Lung (tissue), 12 donors: ENCODE results near the gene JSRP1. TPM values are rescaled to one million over a fixed set of nuclear protein-coding genes. Genes with fewer than 3 reads are reported as not detected.

Experiments
- ATAC-seq: fragments of 200-7000 bp; cut with Tn5 transposase; one replicate; pipeline ENCODE4 v1.9.1; 2020; ENCODE audit warnings: moderate number of reproducible peaks; ENCODE audit not compliant: insufficient read depth, low FRiP score
- DNase-seq, 3 donors: peaks; one replicate each; pipeline ENCODE4 v3.0.0-alpha.2; 2013 to 2017
- H3K27ac ChIP-seq, 2 donors: one replicate each; pipeline ENCODE4 v1.5.1; 2013; ENCODE audit warnings: mild to moderate bottlenecking in 2 of 2, moderate library complexity in 2 of 2, control low read depth in 1 of 2, inconsistent platforms in 1 of 2, low read depth in 1 of 2, low read length in 1 of 2
- H3K27me3 ChIP-seq, 3 donors: one replicate each; pipeline ENCODE4 v1.5.1; 2013; ENCODE audit warnings: low read length in 2 of 3; ENCODE audit not compliant: control insufficient read depth in 3 of 3, insufficient read depth in 3 of 3
- H3K36me3 ChIP-seq, 4 donors: one replicate each; pipeline ENCODE4 v1.5.1; 2013; ENCODE audit warnings: low read length in 4 of 4, mild to moderate bottlenecking in 1 of 4, moderate library complexity in 1 of 4; ENCODE audit not compliant: control insufficient read depth in 4 of 4, insufficient read depth in 4 of 4
- H3K4me1 ChIP-seq, 5 donors: one replicate each; pipeline ENCODE4 v1.5.1; 2013; ENCODE audit warnings: low read length in 5 of 5, mild to moderate bottlenecking in 2 of 5, moderate library complexity in 1 of 5; ENCODE audit not compliant: control insufficient read depth in 5 of 5, insufficient read depth in 5 of 5
- H3K4me3 ChIP-seq: one replicate; pipeline ENCODE4 v1.5.1; 2013; ENCODE audit warnings: mild to moderate bottlenecking, control low read depth, moderate library complexity
- H3K9ac ChIP-seq, 2 donors: one replicate each; pipeline ENCODE4 v1.5.1; 2013; ENCODE audit warnings: low read length in 2 of 2, control low read depth in 1 of 2; ENCODE audit not compliant: insufficient read depth in 1 of 2
- H3K9me3 ChIP-seq, 4 donors: one replicate each; pipeline ENCODE4 v1.5.1; 2013; ENCODE audit warnings: low read length in 3 of 4, mild to moderate bottlenecking in 1 of 4, moderate library complexity in 1 of 4; ENCODE audit not compliant: control insufficient read depth in 4 of 4, insufficient read depth in 3 of 4
- CTCF ChIP-seq: IDR thresholded peaks from 2 replicates; pipeline ENCODE4 v1.5.1; 2012; ENCODE audit warnings: mild to moderate bottlenecking; ENCODE audit errors: control extremely low read depth, extremely low read depth
- WGBS, 2 donors: extraction: QIAGEN DNeasy Blood & Tissue Kit; methylation state at CpG; one replicate each; pipeline ENCODE4 v1.1.7; 2013; 5-methylcytosine and 5-hydroxymethylcytosine counted together
- polyA plus RNA-seq, 2 donors: library from polyadenylated mRNA; stranded (reverse); fragments of 200-250 nt; gene quantifications; one replicate each; pipeline ENCODE4 v1.2.1, GENCODE V29; 2013
- total RNA-seq, 2 donors: library from RNA; depleted of rRNA in 1 of 2; stranded (reverse); fragments of >200 nt in 1 of 2; gene quantifications; one replicate each; pipeline ENCODE4 v1.2.1, GENCODE V29; 2014 to 2021
- donor health status: control.
- donor health status: control.
- donor health status: Bipolar disorder and iron deficiency.
- donor health status: healthy.
- donor health status: DM: yes; HTN: yes; CAD: no.

JSRP1 gene
- total and polyA plus RNA-seq, 4 donors: 0.61 to 2.3 (median 0.88) TPM

- peaks cover 0 to 25% (median 9%) of the 10 kb centered on the region in 5 donors for H3K4me1 ChIP-seq
- H3K27ac ChIP-seq: peak overlapping the region in 1 of 2 donors; percentile 84
- H3K36me3 ChIP-seq: peaks cover 0 to 1% (median 0%) of the 10 kb centered on the region in 4 donors
- no peak overlapping the region for H3K9ac ChIP-seq
- H3K4me3 ChIP-seq: peak overlapping the region; percentile 34
- DNase-seq: peak in 1 of 3 donors; percentile 16
- peaks cover 11 to 59% (median 37%) of the 10 kb centered on the region in 3 donors for H3K27me3 ChIP-seq
- TF ChIP-seq CTCF: no peak
- peaks cover 0 to 2% (median 0%) of the 10 kb centered on the region in 4 donors for H3K9me3 ChIP-seq
- peak; percentile 39 for ATAC-seq
- WGBS, 2 donors: 0 to 1% methylated on average over 65 to 74 of the region's 74 CpGs
Measured at GRCh38 chr19:2289714-2290435, 33.7 kb upstream of the JSRP1 start.

DNA sequence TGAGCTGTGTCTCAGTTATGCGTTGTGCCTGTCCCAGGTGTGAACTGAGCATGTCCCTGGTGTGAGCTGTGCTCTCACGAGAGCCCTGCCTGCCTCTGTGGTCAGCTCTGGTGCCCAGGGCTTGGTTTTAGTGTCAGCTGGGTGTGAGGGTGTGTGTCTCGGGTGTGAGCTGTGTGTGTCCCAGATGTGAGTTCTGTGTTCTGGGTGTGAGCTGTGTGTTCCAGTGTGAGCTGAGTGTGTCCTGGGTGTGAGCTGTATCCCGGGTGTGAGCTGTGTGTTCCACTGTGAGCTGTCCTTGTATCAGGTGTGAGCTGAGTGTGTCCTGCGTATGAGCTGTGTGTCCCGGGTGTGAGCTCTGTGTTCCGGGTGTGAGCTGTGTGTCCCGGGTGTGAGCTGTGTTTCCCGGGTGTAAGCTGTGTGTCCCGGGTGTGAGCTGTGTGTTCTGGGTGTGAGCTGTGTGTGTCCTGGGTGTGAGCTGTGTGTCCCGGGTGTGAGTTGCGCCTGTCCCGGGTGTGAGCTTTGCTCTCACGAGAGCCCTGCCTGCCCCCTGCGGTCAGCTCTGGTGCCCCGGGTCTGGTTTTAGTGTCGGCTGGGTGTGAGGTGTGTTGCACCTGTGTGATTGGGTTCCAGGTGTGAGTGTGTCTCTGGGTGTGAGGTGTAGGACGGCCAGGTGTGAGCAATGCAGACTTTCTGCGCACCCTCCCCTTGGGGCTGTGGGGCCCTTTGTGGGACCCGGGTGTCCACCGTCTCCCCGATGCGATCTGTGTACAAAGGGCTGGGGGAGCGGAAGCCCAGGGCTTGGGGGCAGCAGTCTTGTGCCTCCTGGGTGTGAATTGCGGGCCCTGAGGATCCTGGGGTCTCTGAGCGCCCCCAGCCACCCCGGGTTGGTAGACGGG is 32.8 kb upstream of the JSRP1 start:
- no peak overlapping the region for H3K9ac ChIP-seq
- TF ChIP-seq CTCF: no peak
- ATAC-seq (no peak), DNase-seq (no peak)
- peaks cover 0 to 1% (median 0%) of the 10 kb centered on the region in 4 donors for H3K36me3 ChIP-seq
- H3K4me3 ChIP-seq: no peak overlapping the region
- H3K27ac ChIP-seq: peak overlapping the region in 1 of 2 donors; percentile 70
- WGBS, 2 donors: 34 to 47% methylated on average over 27 to 28 of the region's 28 CpGs
- H3K4me1 ChIP-seq: peaks cover 0 to 22% (median 9%) of the 10 kb centered on the region in 5 donors
- H3K27me3 ChIP-seq: peaks cover 11 to 55% (median 31%) of the 10 kb centered on the region in 3 donors
- peaks cover 0 to 2% (median 0%) of the 10 kb centered on the region in 4 donors for H3K9me3 ChIP-seq

GRCh38 chr19:2288338-2288817 is 32.2 kb upstream of the JSRP1 start:
- peaks cover 11 to 48% (median 26%) of the 10 kb centered on the region in 3 donors for H3K27me3 ChIP-seq
- TF ChIP-seq CTCF: no peak
- ATAC-seq: no peak
- peaks cover 0 to 22% (median 9%) of the 10 kb centered on the region in 5 donors for H3K4me1 ChIP-seq
- H3K9ac ChIP-seq: no peak overlapping the region
- WGBS, 2 donors: 78 to 82% methylated on average over 17 of the region's 17 CpGs
- H3K4me3 ChIP-seq: no peak overlapping the region
- peak overlapping the region in 1 of 2 donors; percentile 3 for H3K27ac ChIP-seq
- peaks cover 0 to 1% (median 0%) of the 10 kb centered on the region in 4 donors for H3K36me3 ChIP-seq
- no peaks in the 10 kb centered on the region for H3K9me3 ChIP-seq
- DNase-seq: no peak
